Testis (tissue), 2 donors: Measurements from ENCODE around the gene UBE3C.

Experiments
- POLR2A ChIP-seq: fragments of 450-650 bp; IDR thresholded peaks from one replicate; pipeline ENCODE4 v1.6.1; 2017; ENCODE audit warnings: antibody characterized with exemption, mild to moderate bottlenecking, moderate library complexity
- TF ChIP-seq, protein P1 (sequence below), 3 experiments: fragments of 450-650 bp in 2 of 3; fragments of 200-600 bp in 1 of 3; sonication (generic) in 1 of 3; IDR thresholded peaks; one replicate each; pipeline ENCODE4 v1.5.1; 2016 to 2019; ENCODE audit warnings: antibody characterized with exemption in 3 of 3, mild to moderate bottlenecking in 2 of 3, moderate library complexity in 1 of 3

DNA sequence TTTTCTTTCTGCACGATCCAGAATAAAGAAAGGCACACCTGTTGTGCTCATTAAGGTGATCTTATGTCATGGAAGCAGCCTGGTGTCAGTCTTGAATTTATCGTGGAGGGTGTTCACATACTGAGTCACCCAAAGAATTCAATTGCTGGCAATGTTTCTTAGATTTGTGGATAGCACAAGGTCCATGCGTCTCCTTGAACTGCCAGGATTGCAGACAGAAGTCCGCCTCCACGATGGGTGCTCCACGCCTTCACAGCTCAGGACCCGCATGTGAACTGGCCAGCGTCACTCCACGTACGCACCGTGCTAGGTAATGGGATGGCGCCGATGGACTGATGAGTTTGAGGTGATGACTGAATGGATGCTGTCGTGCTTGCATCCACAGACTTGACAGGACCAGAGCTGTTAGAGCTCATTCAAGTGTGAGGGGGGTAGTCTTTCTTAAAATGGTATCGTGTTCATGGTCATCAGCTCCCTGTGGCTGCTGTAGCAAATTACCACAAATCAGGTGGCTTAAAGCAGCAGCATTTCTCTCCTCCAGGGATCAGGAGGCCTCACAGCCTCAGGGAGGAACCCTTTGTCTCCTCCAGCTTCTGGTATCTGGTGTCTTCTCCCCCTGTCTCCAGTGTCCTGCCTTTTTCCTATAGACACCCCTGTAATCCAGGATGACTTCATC lies 132.7 kb downstream of the UBE3C start:
- TF ChIP-seq, protein P1, sequence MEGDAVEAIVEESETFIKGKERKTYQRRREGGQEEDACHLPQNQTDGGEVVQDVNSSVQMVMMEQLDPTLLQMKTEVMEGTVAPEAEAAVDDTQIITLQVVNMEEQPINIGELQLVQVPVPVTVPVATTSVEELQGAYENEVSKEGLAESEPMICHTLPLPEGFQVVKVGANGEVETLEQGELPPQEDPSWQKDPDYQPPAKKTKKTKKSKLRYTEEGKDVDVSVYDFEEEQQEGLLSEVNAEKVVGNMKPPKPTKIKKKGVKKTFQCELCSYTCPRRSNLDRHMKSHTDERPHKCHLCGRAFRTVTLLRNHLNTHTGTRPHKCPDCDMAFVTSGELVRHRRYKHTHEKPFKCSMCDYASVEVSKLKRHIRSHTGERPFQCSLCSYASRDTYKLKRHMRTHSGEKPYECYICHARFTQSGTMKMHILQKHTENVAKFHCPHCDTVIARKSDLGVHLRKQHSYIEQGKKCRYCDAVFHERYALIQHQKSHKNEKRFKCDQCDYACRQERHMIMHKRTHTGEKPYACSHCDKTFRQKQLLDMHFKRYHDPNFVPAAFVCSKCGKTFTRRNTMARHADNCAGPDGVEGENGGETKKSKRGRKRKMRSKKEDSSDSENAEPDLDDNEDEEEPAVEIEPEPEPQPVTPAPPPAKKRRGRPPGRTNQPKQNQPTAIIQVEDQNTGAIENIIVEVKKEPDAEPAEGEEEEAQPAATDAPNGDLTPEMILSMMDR (IDR thresholded peaks at IDR 0.05): no peak
- no peak for TF ChIP-seq POLR2A
